HepG2 (cell line): ENCODE data around the gene MAN1C1. TPM values are rescaled to one million over a fixed set of nuclear protein-coding genes. Genes with fewer than 3 reads are reported as not detected.

Experiments
- ATAC-seq: fragments of 200-7000 bp; cut with Tn5 transposase; 3 replicates; pipeline ENCODE4 v1.9.1; 2020; ENCODE audit warnings: mild to moderate bottlenecking, moderate library complexity
- BruUV-seq: library from RNA; stranded (reverse); fragments of 400-500 nt; replicated peaks from 2 replicates; lab custom pipeline; 2021; lab: Mats Ljungman, UMichigan
- CTCF ChIA-PET: fragments of 300-600 bp; formaldehyde crosslinking; extraction: SDS; loops from one replicate; lab custom pipeline; 2021; ENCODE audit warnings: low total read pairs, inconsistent platforms, low intra/inter-chr PET ratio; lab: Yijun Ruan, JAX
- POLR2A ChIA-PET: fragments of 350-600 bp; sonication (Branson Sonifier 250); formaldehyde crosslinking; loops from one replicate; lab custom pipeline; 2020; ENCODE audit warnings: antibody characterized with exemption, inconsistent platforms; lab: Yijun Ruan, JAX
- DNase-seq: peaks from one replicate; pipeline ENCODE4 v3.0.0-alpha.2; 2015; ENCODE audit warnings: low spot score
- FAIRE-seq: peaks from 3 replicates; lab custom pipeline; 2011; peaks lifted over from hg19 to GRCh38; lab: Jason Lieb, UNC
- H2AFZ ChIP-seq: one replicate; pipeline ENCODE4 v1.6.1; 2011; ENCODE audit warnings: low read length, inconsistent platforms
- H3K27ac ChIP-seq: fragments of 300-600 bp; 3 replicates; pipeline ENCODE4 v1.8.0; 2011; ENCODE audit warnings: mixed run types, mild to moderate bottlenecking, mixed read lengths, low read length, inconsistent platforms; ENCODE audit not compliant: insufficient read depth; ENCODE audit errors: extremely low read length
- H3K27me3 ChIP-seq, 2 experiments: fragments of 200-600 bp in 1 of 2; 2 replicates in 1 of 2; 3 replicates in 1 of 2; pipeline versions ENCODE4 v1.6.0 to v1.8.0; 2011; ENCODE audit warnings: low read length in 2 of 2, mild to moderate bottlenecking in 2 of 2, moderate library complexity in 2 of 2, inconsistent platforms in 1 of 2; ENCODE audit not compliant: insufficient read depth in 2 of 2, control insufficient read depth in 1 of 2
- H3K36me3 ChIP-seq, 2 experiments: fragments of 200-600 bp in 1 of 2; replicated peaks in 1 of 2; 2 replicates in 1 of 2; 3 replicates in 1 of 2; pipeline versions ENCODE4 v1.5.1 to v1.8.0; 2011; ENCODE audit warnings: low read length in 2 of 2, inconsistent platforms in 1 of 2; ENCODE audit not compliant: insufficient read depth in 2 of 2, control insufficient read depth in 1 of 2
- H3K4me1 ChIP-seq: 2 replicates; pipeline ENCODE4 v1.5.1; 2012; ENCODE audit warnings: low read length, inconsistent platforms; ENCODE audit not compliant: insufficient read depth
- H3K4me2 ChIP-seq: 2 replicates; pipeline ENCODE4 v1.6.0; 2011; ENCODE audit warnings: low read depth, low read length, inconsistent platforms
- H3K4me3 ChIP-seq, 3 experiments: fragments of 200-600 bp in 1 of 3; sonication (generic), shearing (Covaris generic) in 1 of 3; replicated peaks in 1 of 3; 2 replicates each; pipeline ENCODE4 v1.5.1; 2011 to 2016; ENCODE audit warnings: low read length in 3 of 3, inconsistent platforms in 2 of 3, low read depth in 2 of 3, mild to moderate bottlenecking in 2 of 3, control low read depth in 1 of 3, mixed read lengths in 1 of 3; ENCODE audit not compliant: insufficient read depth in 1 of 3
- H3K79me2 ChIP-seq: one replicate; pipeline ENCODE4 v1.6.1; 2011; ENCODE audit warnings: low read length, inconsistent platforms; ENCODE audit not compliant: insufficient read depth
- H3K9ac ChIP-seq: 2 replicates; pipeline ENCODE4 v1.6.0; 2011; ENCODE audit warnings: mild to moderate bottlenecking, low read depth, low read length, inconsistent platforms; ENCODE audit not compliant: insufficient read depth
- H3K9me3 ChIP-seq: 2 replicates; pipeline ENCODE4 v1.5.1; 2012; ENCODE audit warnings: mild to moderate bottlenecking, low read length
- H4K20me1 ChIP-seq: 2 replicates; pipeline ENCODE4 v1.6.0; 2011; ENCODE audit warnings: inconsistent platforms, mild to moderate bottlenecking, low read length, moderate library complexity; ENCODE audit not compliant: insufficient read depth
- ATRX ChIP-seq: sonication (generic); formaldehyde crosslinking; IDR thresholded peaks from 2 replicates; pipeline ENCODE4 v1.4.0; 2020; ENCODE audit warnings: missing genetic modification reagents, borderline replicate concordance
- DPF2 ChIP-seq: sonication (generic); formaldehyde crosslinking; IDR thresholded peaks from 2 replicates; pipeline ENCODE4 v1.4.0; 2020; ENCODE audit warnings: mild to moderate bottlenecking, low read depth, missing genetic modification reagents, borderline replicate concordance
- GABPA ChIP-seq, 2 experiments: IDR thresholded peaks; 2 replicates each; pipeline ENCODE4 v1.6.1; 2011 to 2016; ENCODE audit warnings: low read depth in 2 of 2, low read length in 1 of 2, missing biosample characterization in 1 of 2, missing genetic modification characterization in 1 of 2
- JARID2 ChIP-seq: sonication (generic); formaldehyde crosslinking; IDR thresholded peaks from 2 replicates; pipeline ENCODE4 v1.8.1; 2023; ENCODE audit warnings: missing genetic modification reagents, inconsistent platforms; ENCODE audit not compliant: insufficient replicate concordance
- KLF6 ChIP-seq: IDR thresholded peaks from 2 replicates; pipeline ENCODE4 v1.8.0; 2016; ENCODE audit warnings: missing biosample characterization, missing genetic modification reagents
- MAX ChIP-seq: IDR thresholded peaks from 2 replicates; pipeline ENCODE4 v1.6.1; 2012; ENCODE audit warnings: inconsistent platforms
- NFAT5 ChIP-seq: sonication (generic); formaldehyde crosslinking; IDR thresholded peaks from 2 replicates; pipeline ENCODE4 v1.4.0; 2020; ENCODE audit warnings: missing genetic modification reagents
- POLR2AphosphoS2 ChIP-seq: IDR thresholded peaks from 2 replicates; pipeline ENCODE4 v1.6.1; 2011; ENCODE audit warnings: low read depth, low read length, improper control_type of control experiment
- RFXAP ChIP-seq: sonication (generic); formaldehyde crosslinking; IDR thresholded peaks from 2 replicates; pipeline ENCODE4 v1.4.0; 2020; ENCODE audit warnings: missing genetic modification reagents, borderline replicate concordance
- SP140L ChIP-seq: sonication (generic); formaldehyde crosslinking; IDR thresholded peaks from 2 replicates; pipeline ENCODE4 v1.4.0; 2020; ENCODE audit warnings: missing genetic modification reagents, borderline replicate concordance
- ZFP91 ChIP-seq: sonication (generic); formaldehyde crosslinking; IDR thresholded peaks from 2 replicates; pipeline ENCODE4 v1.9.0; 2022; ENCODE audit warnings: missing genetic modification reagents, mild to moderate bottlenecking, borderline replicate concordance
- ZNF30 ChIP-seq: sonication (generic); formaldehyde crosslinking; IDR thresholded peaks from 2 replicates; pipeline ENCODE4 v1.5.0; 2020; ENCODE audit warnings: mild to moderate bottlenecking, missing genetic modification reagents
- ZNF660 ChIP-seq: sonication (generic); formaldehyde crosslinking; IDR thresholded peaks from 2 replicates; pipeline ENCODE4 v1.5.1; 2020; ENCODE audit warnings: mild to moderate bottlenecking, low read depth, missing genetic modification reagents, borderline replicate concordance
- WGBS: methylation state at CpG from one replicate; pipeline ENCODE4 v1.1.6; 2017; ENCODE audit warnings: low lambda C conversion rate; 5-methylcytosine and 5-hydroxymethylcytosine counted together
- in situ Hi-C: cut with HindIII; loops from 2 replicates; pipeline ENCODE4 v1.10.0; 2017; ENCODE audit warnings: low pct_unique_long_range_greater_than_20kb; ENCODE audit not compliant: extremely low pct_ligation_motif_present
- intact Hi-C: fragments of 100-400 bp; cut with micrococcal nuclease; formaldehyde crosslinking; loops from one replicate; pipeline ENCODE4 v1.10.0; 2022; ENCODE audit not compliant: unreplicated experiment
- polyA plus RNA-seq, 8 experiments: library from polyadenylated mRNA; depleted of rRNA in 3 of 8; stranded (reverse) in 7 of 8; unstranded in 1 of 8; fragments of >200 nt; fragmentation: Illumina TruSeq in 4 of 8; extraction: Trizol in 4 of 8; gene quantifications; 2 replicates each; pipeline versions ENCODE4 v1.2.1 to v1.2.3, GENCODE V29; 2011 to 2016; ENCODE audit warnings: low read depth in 4 of 8, missing spikeins in 1 of 8, mixed read lengths in 1 of 8; ENCODE audit not compliant: insufficient read depth in 1 of 8
- total RNA-seq, 5 experiments: library from RNA; depleted of rRNA; stranded (reverse); fragments of >200 nt; fragmentation: Illumina TruSeq; extraction: Trizol; gene quantifications; 2 replicates each; pipeline ENCODE4 v1.2.3, GENCODE V29; 2016; ENCODE audit warnings: low read depth in 1 of 5
- TF ChIP-seq, protein P1 (sequence below): sonication (generic); formaldehyde crosslinking; IDR thresholded peaks from 2 replicates; pipeline ENCODE4 v1.9.0; 2021; ENCODE audit warnings: missing genetic modification reagents, mild to moderate bottlenecking, borderline replicate concordance

Gene MAN1C1
- total and polyA plus RNA-seq, 2 of the 13 experiments (the other 11 are each of a cell fraction or from before 2014, with no cell fraction given) = 0.18 to 0.49 TPM

GRCh38 chr1:25799352-25799934 is 182.9 kb downstream of the MAN1C1 start:
- H3K27ac ChIP-seq = no peak overlapping the region
- TF ChIP-seq POLR2AphosphoS2 (no peak), ZNF30 (0 out of 2 replicates have a peak, but pooled peaks have one; percentile 46), MAX (peak; percentile 29; the same call in 1 of the 2 replicates), DPF2 (no peak), GABPA (IDR thresholded peaks at IDR 0.05; ENCODE audit: low read depth, low read length) (no peak), GABPA (CRISPR knock-in tag; IDR thresholded peaks at IDR 0.05; ENCODE audit: low read depth) (no peak), KLF6 (CRISPR knock-in tag) (no peak), ZFP91 (peak; percentile 62; the same call in 1 of the 2 replicates), RFXAP (CRISPR knock-in tag) (no peak), ATRX (no peak), NFAT5 (no peak), SP140L (CRISPR knock-in tag) (no peak), JARID2 (CRISPR knock-in tag) (no peak), ZNF660 (CRISPR knock-in tag) (no peak)
- TF ChIP-seq, protein P1, sequence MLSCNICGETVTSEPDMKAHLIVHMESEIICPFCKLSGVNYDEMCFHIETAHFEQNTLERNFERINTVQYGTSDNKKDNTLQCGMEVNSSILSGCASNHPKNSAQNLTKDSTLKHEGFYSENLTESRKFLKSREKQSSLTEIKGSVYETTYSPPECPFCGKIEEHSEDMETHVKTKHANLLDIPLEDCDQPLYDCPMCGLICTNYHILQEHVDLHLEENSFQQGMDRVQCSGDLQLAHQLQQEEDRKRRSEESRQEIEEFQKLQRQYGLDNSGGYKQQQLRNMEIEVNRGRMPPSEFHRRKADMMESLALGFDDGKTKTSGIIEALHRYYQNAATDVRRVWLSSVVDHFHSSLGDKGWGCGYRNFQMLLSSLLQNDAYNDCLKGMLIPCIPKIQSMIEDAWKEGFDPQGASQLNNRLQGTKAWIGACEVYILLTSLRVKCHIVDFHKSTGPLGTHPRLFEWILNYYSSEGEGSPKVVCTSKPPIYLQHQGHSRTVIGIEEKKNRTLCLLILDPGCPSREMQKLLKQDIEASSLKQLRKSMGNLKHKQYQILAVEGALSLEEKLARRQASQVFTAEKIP = no peak

More at GRCh38 chr1:25799352-25799934, 182.9 kb downstream of the MAN1C1 start:
- H3K9ac ChIP-seq = peak overlapping the region; percentile 56; the same call in 1 of the 2 replicates
- no peaks in the 10 kb centered on the region for H3K9me3 ChIP-seq
- peaks cover 0 to 17% of the 10 kb centered on the region in 2 experiments; a peak in 2 of 5 replicates for H3K27me3 ChIP-seq
- POLR2A ChIA-PET = interaction anchor here (1.0 to 1.1 kb wide), 3 partner anchors 20 to 190 kb away, joined by 3 read pairs; partner anchors contain the start of gene MTFR1L
- in situ Hi-C loops = loop anchor here (5.0 kb wide), 1 partner anchor 42 kb away; no protein-coding TSS in a partner anchor
- FAIRE-seq (no peak), ATAC-seq (no peak), DNase-seq (no peak)
- no peaks in the 10 kb centered on the region for H4K20me1 ChIP-seq
- H2AFZ ChIP-seq = no peak overlapping the region
- no peaks in the 10 kb centered on the region for H3K79me2 ChIP-seq
- no TSS peak for BruUV-seq
- intact Hi-C loops = loop anchor here (5.0 kb wide), 2 partner anchors 42 to 182 kb away; partner anchors contain the start of gene MAN1C1
- no peaks in the 10 kb centered on the region for H3K36me3 ChIP-seq
- peak overlapping the region; percentile 76 for H3K4me2 ChIP-seq
- H3K4me3 ChIP-seq = peak overlapping the region; percentile 40 to 74 (median 62); a peak in 4 of 6 replicates
- H3K4me1 ChIP-seq = peaks cover 26% of the 10 kb centered on the region
- WGBS = 22% methylated on average over 6 of the region's 12 CpGs
- CTCF ChIA-PET = no interaction called here
